HG03103 (cell line): ENCODE measurements around the gene NEK6.

Experiments used
- ATAC-seq: cut with Tn5 transposase; IDR thresholded peaks from one replicate; pipeline ENCODE4 v1.9.1; 2021; ENCODE audit warnings: low read depth; ENCODE audit not compliant: unreplicated experiment

NEK6 gene

GRCh38 chr9:124293718-124294506, 36.2 kb downstream of the NEK6 start:
- ATAC-seq: no peak

- no peak for ATAC-seq
These were observed 37.5 kb downstream of the NEK6 start for GRCh38 chr9:124295159-124295794.

GRCh38 chr9:124296094-124296493, 38.3 kb downstream of the NEK6 start:
- no peak for ATAC-seq

GRCh38 chr9:124296796-124297550, 39.2 kb downstream of the NEK6 start:
- no peak for ATAC-seq

GRCh38 chr9:124297551-124297901, 39.8 kb downstream of the NEK6 start:
- ATAC-seq: no peak

- ATAC-seq: no peak
These were observed 40.3 kb downstream of the NEK6 start for GRCh38 chr9:124297915-124298645.

GRCh38 chr9:124298646-124299235, 41.0 kb downstream of the NEK6 start:
- ATAC-seq: no peak

GRCh38 chr9:124299515-124300090, 41.9 kb downstream of the NEK6 start:
- ATAC-seq: no peak

GRCh38 chr9:124300312-124300711, 42.6 kb downstream of the NEK6 start:
- ATAC-seq: no peak

GRCh38 chr9:124302921-124303320, 45.2 kb downstream of the NEK6 start:
- no peak for ATAC-seq

- ATAC-seq: no peak
These were observed 46.0 kb downstream of the NEK6 start for GRCh38 chr9:124303762-124304161.

GRCh38 chr9:124304285-124304684, 46.5 kb downstream of the NEK6 start:
- no peak for ATAC-seq

GRCh38 chr9:124306098-124306735, 48.5 kb downstream of the NEK6 start:
- no peak for ATAC-seq

- no peak for ATAC-seq
These were observed 49.8 kb downstream of the NEK6 start for GRCh38 chr9:124307379-124308030.

- no peak for ATAC-seq
These were observed 51.1 kb downstream of the NEK6 start for GRCh38 chr9:124308606-124309491.

GRCh38 chr9:124309667-124310084, 51.9 kb downstream of the NEK6 start:
- no peak for ATAC-seq

GRCh38 chr9:124311283-124311682, 53.5 kb downstream of the NEK6 start:
- no peak for ATAC-seq
